ENCODE measurements around the gene DRAXIN.

DNA sequence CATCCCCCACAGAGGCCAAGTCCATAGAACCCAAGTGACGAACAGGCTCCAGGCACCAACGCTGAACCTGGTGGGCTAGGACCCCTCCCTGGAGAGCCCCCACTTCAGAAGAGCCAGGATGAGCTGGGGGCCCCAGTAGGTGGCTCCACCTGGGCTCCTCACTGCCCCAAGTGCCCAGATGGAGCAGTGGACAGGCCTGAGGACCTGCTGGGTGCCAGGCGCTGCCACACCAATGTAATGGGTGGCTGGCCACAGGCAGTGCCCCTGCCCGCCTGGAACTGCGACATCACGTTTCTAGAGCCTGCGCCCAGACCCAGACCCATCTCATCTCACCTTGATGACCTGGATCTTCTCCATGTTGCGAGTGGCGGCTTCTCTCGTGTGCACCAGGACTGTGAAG lies 16.2 kb upstream of the DRAXIN start:
- TF ChIP-seq NFRKB (IDR thresholded peaks at IDR 0.05) (no peak), SP1 (IDR thresholded peaks at IDR 0.05) (no peak), ELF4 (IDR thresholded peaks at IDR 0.05) (no peak), TARDBP (IDR thresholded peaks at IDR 0.05) (no peak), FOXK2 (IDR thresholded peaks at IDR 0.05) (no peak)
